ENCODE data around the gene GPR101.

GRCh38 chrX:137040113-137040794 is 6.5 kb upstream of the GPR101 start:
- no peak for TF ChIP-seq CTCF (IDR thresholded peaks at IDR 0.05)
- no peak for TF ChIP-seq ZFX (IDR thresholded peaks at IDR 0.05; ENCODE audit: borderline replicate concordance)

Measured in 22Rv1 (cell line).